ENCODE results near the gene GADD45B.

GADD45B gene

GRCh38 chr19:2475702-2476450 lies at the start of gene GADD45B (continued):
- TF ChIP-seq ZBTB26 (tag by site-specific recombination; optimal IDR thresholded peaks at IDR 0.05): peak; percentile 71
- TF ChIP-seq ZNF248 (tag by site-specific recombination; IDR thresholded peaks at IDR 0.05): no peak
- peak; percentile 80 for TF ChIP-seq IKZF3 (tag by site-specific recombination; IDR thresholded peaks at IDR 0.05)
- TF ChIP-seq ZNF518A (tag by site-specific recombination; conservative IDR thresholded peaks at IDR 0.05; ENCODE audit: low read depth): peak; percentile 18; the same call in 1 of the 2 replicates
- TF ChIP-seq ZBTB20 (tag by site-specific recombination; IDR thresholded peaks at IDR 0.05): no peak
- TF ChIP-seq SP3 (tag by site-specific recombination; IDR thresholded peaks at IDR 0.05): peak; percentile 82
- peak; percentile 54 for TF ChIP-seq ZNF184 (tag by site-specific recombination; IDR thresholded peaks at IDR 0.05)
- TF ChIP-seq YY2 (tag by site-specific recombination; IDR thresholded peaks at IDR 0.05): 0 out of 2 replicates have a peak, but pooled peaks have one; percentile 20
- TF ChIP-seq ZNF639 (tag by site-specific recombination; IDR thresholded peaks at IDR 0.05): peak; percentile 47
- TF ChIP-seq REPIN1 (tag by site-specific recombination; IDR thresholded peaks at IDR 0.05; ENCODE audit: low read depth): no peak
- peak; percentile 11; the same call in 1 of the 2 replicates for TF ChIP-seq ZBTB10 (tag by site-specific recombination; IDR thresholded peaks at IDR 0.05)
- no peak for TF ChIP-seq ZNF560 (tag by site-specific recombination; IDR thresholded peaks at IDR 0.05; ENCODE audit: borderline replicate concordance)
- TF ChIP-seq KLF1 (tag by site-specific recombination; IDR thresholded peaks at IDR 0.05): peak; percentile 7; the same call in 1 of the 2 replicates
- 0 out of 2 replicates have a peak, but pooled peaks have one; percentile 43 for TF ChIP-seq KLF10 (tag by site-specific recombination; IDR thresholded peaks at IDR 0.05)

Data from HEK293 (cell line).